Breast epithelium (tissue), 4 donors: ENCODE data around the gene CDK18. TPM values are rescaled to one million over a fixed set of nuclear protein-coding genes. Genes with fewer than 3 reads are reported as not detected.

Source experiments
- DNase-seq, 2 donors: peaks; one replicate each; pipeline ENCODE4 v3.0.0-alpha.2; 2019; ENCODE audit warnings: low spot score in 2 of 2
- H3K27ac ChIP-seq, 2 donors: fragments of 200-600 bp; sonication (generic) in 1 of 2; one replicate each; pipeline ENCODE4 v1.5.1; 2016 to 2019; ENCODE audit warnings: mild to moderate bottlenecking in 1 of 2
- H3K27me3 ChIP-seq, 2 donors: fragments of 200-600 bp; sonication (generic) in 1 of 2; one replicate each; pipeline versions ENCODE4 v1.5.1 to v1.6.0; 2017 to 2019; ENCODE audit warnings: control low read depth in 1 of 2, mild to moderate bottlenecking in 1 of 2
- H3K36me3 ChIP-seq: fragments of 200-600 bp; one replicate; pipeline ENCODE4 v1.5.1; 2019
- H3K4me1 ChIP-seq, 2 donors: fragments of 200-600 bp; sonication (generic); one replicate each; pipeline ENCODE4 v1.5.1; 2016 to 2019; ENCODE audit warnings: control low read depth in 1 of 2
- H3K4me3 ChIP-seq, 3 donors: fragments of 200-600 bp; sonication (generic); 1 replicate in 2 of 3; 2 replicates in 1 of 3; pipeline ENCODE4 v1.5.1; 2016 to 2019; ENCODE audit warnings: mild to moderate bottlenecking in 3 of 3, moderate library complexity in 2 of 3
- H3K9me3 ChIP-seq, 2 donors: fragments of 200-600 bp; sonication (generic) in 1 of 2; one replicate each; pipeline ENCODE4 v1.5.1; 2016 to 2019; ENCODE audit warnings: control low read depth in 1 of 2
- CTCF ChIP-seq, 3 donors: fragments of 450-650 bp; IDR thresholded peaks; one replicate each; pipeline ENCODE4 v1.5.1; 2016 to 2017; ENCODE audit warnings: antibody characterized with exemption in 3 of 3, mild to moderate bottlenecking in 3 of 3, moderate library complexity in 3 of 3
- POLR2A ChIP-seq: fragments of 450-650 bp; IDR thresholded peaks from one replicate; pipeline ENCODE4 v1.6.1; 2016; ENCODE audit warnings: antibody characterized with exemption, mild to moderate bottlenecking, moderate library complexity
- POLR2AphosphoS5 ChIP-seq, 3 donors: sonication (generic); formaldehyde crosslinking; IDR thresholded peaks; one replicate each; pipeline ENCODE4 v1.6.1; 2017; ENCODE audit warnings: antibody characterized with exemption in 3 of 3
- intact Hi-C: fragments of 100-400 bp; cut with DNase I; formaldehyde crosslinking; loops from one replicate; pipeline ENCODE4 v1.15.1; 2023; ENCODE audit warnings: low total_unique reads
- total RNA-seq, 3 donors: library from RNA; depleted of rRNA; stranded (reverse); fragments of >200 nt; gene quantifications; one replicate each; pipeline ENCODE4 v1.1.0, GENCODE V29; 2016

The CDK18 gene
- total RNA-seq, 3 donors from 2014 or later = 1.4 to 12.3 (median 9.2) TPM

GRCh38 chr1:205532996-205533735 lies 28.7 kb downstream of the CDK18 start:
- no peaks in the 10 kb centered on the region for H3K36me3 ChIP-seq
- H3K4me3 ChIP-seq = no peak overlapping the region
- H3K9me3 ChIP-seq = no peaks in the 10 kb centered on the region
- H3K4me1 ChIP-seq = peaks cover 0 to 3% of the 10 kb centered on the region in 2 donors
- no peaks in the 10 kb centered on the region for H3K27me3 ChIP-seq
- intact Hi-C loops = no loop called here
- TF ChIP-seq POLR2A = no peak
- no peak for TF ChIP-seq CTCF (IDR thresholded peaks at IDR 0.05)
- TF ChIP-seq POLR2AphosphoS5 (IDR thresholded peaks at IDR 0.05) = no peak
- no peak for DNase-seq
- no peak overlapping the region for H3K27ac ChIP-seq

GRCh38 chr1:205533748-205534443 lies 29.4 kb downstream of the CDK18 start:
- no peak for DNase-seq
- TF ChIP-seq CTCF (IDR thresholded peaks at IDR 0.05) = no peak
- no peak for TF ChIP-seq POLR2AphosphoS5 (IDR thresholded peaks at IDR 0.05)
- TF ChIP-seq POLR2A = no peak
- Histone ChIP-seq H3K4me1 (no peaks in the 10 kb centered on the region), H3K27ac (no peak overlapping the region), H3K9me3 (no peaks in the 10 kb centered on the region), H3K36me3 (no peaks in the 10 kb centered on the region), H3K4me3 (no peak overlapping the region), H3K27me3 (no peaks in the 10 kb centered on the region)
- intact Hi-C loops = no loop called here

GRCh38 chr1:205534444-205534985 lies 30.0 kb downstream of the CDK18 start:
- intact Hi-C loops = no loop called here

GRCh38 chr1:205535096-205535495 lies 30.6 kb downstream of the CDK18 start:
- Histone ChIP-seq H3K36me3 (no peaks in the 10 kb centered on the region), H3K27ac (no peak overlapping the region), H3K4me3 (no peak overlapping the region), H3K27me3 (no peaks in the 10 kb centered on the region), H3K9me3 (no peaks in the 10 kb centered on the region), H3K4me1 (no peaks in the 10 kb centered on the region)
- intact Hi-C loops = no loop called here
- TF ChIP-seq POLR2AphosphoS5 (IDR thresholded peaks at IDR 0.05) = no peak
- no peak for TF ChIP-seq CTCF (IDR thresholded peaks at IDR 0.05)
- no peak for TF ChIP-seq POLR2A
- DNase-seq = no peak

More at GRCh38 chr1:205534444-205534985, 30.0 kb downstream of the CDK18 start:
- Histone ChIP-seq H3K4me1 (no peaks in the 10 kb centered on the region), H3K4me3 (no peak overlapping the region), H3K27me3 (no peaks in the 10 kb centered on the region), H3K36me3 (no peaks in the 10 kb centered on the region), H3K27ac (no peak overlapping the region), H3K9me3 (no peaks in the 10 kb centered on the region)
- TF ChIP-seq CTCF (IDR thresholded peaks at IDR 0.05) (no peak), POLR2A (no peak), POLR2AphosphoS5 (IDR thresholded peaks at IDR 0.05) (no peak)
- DNase-seq = no peak
